Right atrium auricular region (tissue), 2 donors: ENCODE measurements around the gene CHSY1. TPM values are rescaled to one million over a fixed set of nuclear protein-coding genes. Genes with fewer than 3 reads are reported as not detected.

Experiments
- DNase-seq: peaks from one replicate; pipeline ENCODE4 v3.0.0-alpha.2; 2019; ENCODE audit warnings: low spot score
- H3K27ac ChIP-seq, 2 donors: fragments of 200-600 bp; sonication (generic); 1 replicate in 1 of 2; 2 replicates in 1 of 2; pipeline ENCODE4 v1.5.1; 2016 to 2019
- H3K27me3 ChIP-seq, 2 donors: fragments of 200-600 bp; sonication (generic); one replicate each; pipeline versions ENCODE4 v1.5.1 to v1.6.0; 2017 to 2019
- H3K36me3 ChIP-seq: fragments of 200-600 bp; sonication (generic); one replicate; pipeline ENCODE4 v1.5.1; 2016
- H3K4me1 ChIP-seq, 2 donors: fragments of 200-600 bp; sonication (generic); one replicate each; pipeline versions ENCODE4 v1.5.1 to v1.6.0; 2017 to 2019
- H3K4me3 ChIP-seq, 2 donors: fragments of 200-600 bp; sonication (generic); 1 replicate in 1 of 2; 2 replicates in 1 of 2; pipeline ENCODE4 v1.5.1; 2017 to 2019; ENCODE audit warnings: mild to moderate bottlenecking in 1 of 2, moderate library complexity in 1 of 2
- H3K9me3 ChIP-seq, 2 donors: fragments of 200-600 bp; sonication (generic); one replicate each; pipeline ENCODE4 v1.5.1; 2019
- total RNA-seq, 2 donors: library from RNA; depleted of rRNA; stranded (reverse); fragments of >200 nt; gene quantifications; one replicate each; pipeline ENCODE4 v1.1.0, GENCODE V29; 2016
- TF ChIP-seq, protein P1 (sequence below), 2 donors: fragments of 200-600 bp; sonication (generic); IDR thresholded peaks; one replicate each; pipeline ENCODE4 v1.5.1; 2019; ENCODE audit warnings: antibody characterized with exemption in 2 of 2

CHSY1 gene
- total RNA-seq, 2 donors from 2014 or later: 23.1 to 26.1 TPM

DNA sequence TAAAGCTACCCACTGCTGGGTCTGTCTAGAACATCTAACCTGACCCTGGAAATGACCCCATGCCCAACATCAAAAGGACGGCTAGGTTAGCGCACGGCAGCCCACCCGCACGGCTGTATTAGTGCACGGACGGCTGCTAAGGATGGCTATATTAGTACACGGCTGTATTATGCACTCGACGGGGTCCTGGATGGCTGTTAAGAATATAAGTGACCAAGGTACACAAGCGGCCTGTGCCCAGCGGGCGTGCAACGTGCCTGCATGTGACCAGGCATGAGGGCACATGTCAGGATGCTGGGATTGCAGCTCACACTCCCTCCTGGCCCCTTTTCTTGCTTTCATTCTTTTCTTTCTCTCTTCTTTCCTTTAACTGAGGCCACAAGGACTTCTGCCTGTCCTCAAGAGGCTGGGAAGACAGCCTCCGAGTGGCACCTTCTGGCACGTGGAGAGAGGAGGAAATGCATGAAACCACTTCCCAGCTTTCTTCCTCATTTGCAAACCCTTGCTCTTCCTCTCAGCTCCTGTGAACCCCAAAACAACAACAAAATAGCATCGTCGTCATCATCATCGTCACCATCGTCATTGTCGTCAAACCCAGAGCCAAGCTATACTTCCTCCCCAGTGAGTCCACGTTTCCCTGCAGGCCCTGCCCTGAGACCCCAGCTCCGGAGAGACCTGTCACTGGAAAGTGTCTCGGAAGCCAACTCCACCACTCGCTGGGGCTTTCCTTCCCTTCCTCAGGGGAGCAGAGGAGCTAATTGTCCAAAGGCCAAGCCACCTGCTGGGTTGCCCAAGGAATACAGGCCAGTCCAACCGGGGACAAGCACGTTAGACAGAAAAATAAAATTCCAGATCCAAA lies 101.8 kb downstream of the CHSY1 start:
- TF ChIP-seq, protein P1, sequence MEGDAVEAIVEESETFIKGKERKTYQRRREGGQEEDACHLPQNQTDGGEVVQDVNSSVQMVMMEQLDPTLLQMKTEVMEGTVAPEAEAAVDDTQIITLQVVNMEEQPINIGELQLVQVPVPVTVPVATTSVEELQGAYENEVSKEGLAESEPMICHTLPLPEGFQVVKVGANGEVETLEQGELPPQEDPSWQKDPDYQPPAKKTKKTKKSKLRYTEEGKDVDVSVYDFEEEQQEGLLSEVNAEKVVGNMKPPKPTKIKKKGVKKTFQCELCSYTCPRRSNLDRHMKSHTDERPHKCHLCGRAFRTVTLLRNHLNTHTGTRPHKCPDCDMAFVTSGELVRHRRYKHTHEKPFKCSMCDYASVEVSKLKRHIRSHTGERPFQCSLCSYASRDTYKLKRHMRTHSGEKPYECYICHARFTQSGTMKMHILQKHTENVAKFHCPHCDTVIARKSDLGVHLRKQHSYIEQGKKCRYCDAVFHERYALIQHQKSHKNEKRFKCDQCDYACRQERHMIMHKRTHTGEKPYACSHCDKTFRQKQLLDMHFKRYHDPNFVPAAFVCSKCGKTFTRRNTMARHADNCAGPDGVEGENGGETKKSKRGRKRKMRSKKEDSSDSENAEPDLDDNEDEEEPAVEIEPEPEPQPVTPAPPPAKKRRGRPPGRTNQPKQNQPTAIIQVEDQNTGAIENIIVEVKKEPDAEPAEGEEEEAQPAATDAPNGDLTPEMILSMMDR (IDR thresholded peaks at IDR 0.05): no peak
- no peak for DNase-seq
- Histone ChIP-seq H3K27ac (no peak overlapping the region), H3K36me3 (no peaks in the 10 kb centered on the region), H3K4me1 (peaks cover 0 to 28% of the 10 kb centered on the region in 2 donors), H3K9me3 (no peaks in the 10 kb centered on the region), H3K4me3 (no peak overlapping the region), H3K27me3 (no peaks in the 10 kb centered on the region)

DNA sequence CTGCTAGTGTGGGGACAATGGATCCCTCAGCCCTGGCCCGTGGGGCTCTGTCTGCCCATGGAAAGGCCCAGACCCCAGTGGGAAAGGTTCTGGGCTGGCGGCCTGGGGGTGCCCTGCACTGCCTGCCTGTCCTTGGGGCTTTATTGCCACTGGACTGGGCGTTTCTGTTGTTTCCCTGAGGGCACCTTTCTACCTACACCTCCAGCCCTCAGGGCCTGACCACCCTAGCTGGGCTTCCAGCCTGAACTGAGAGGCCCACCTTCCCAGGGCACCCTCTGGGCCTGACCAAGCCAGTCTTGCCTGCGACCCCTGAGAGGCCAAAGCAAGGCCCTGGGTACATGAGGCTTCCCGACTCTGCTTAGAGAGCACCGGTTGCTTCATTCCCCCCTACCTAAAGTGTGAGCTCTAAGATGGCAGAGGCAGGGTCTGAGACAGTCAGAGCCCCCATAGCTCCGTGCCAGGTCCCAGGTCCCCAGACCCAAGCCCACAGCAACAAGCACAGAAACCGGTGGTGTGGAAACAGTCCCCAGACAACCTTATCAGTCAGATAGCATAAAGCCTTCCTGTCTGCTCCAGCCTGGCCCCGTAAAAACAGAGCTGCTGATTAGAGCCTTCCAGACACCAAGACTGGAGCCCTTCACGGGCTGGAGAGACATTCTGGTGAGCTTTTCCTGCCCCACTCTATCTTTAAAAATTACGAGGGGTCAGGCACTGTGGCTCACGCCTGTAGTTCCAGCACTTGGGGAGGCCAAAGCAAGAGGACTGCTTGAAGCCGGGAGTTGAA lies 102.8 kb downstream of the CHSY1 start:
- no peak overlapping the region for H3K4me3 ChIP-seq
- DNase-seq: no peak
- H3K27me3 ChIP-seq: no peaks in the 10 kb centered on the region
- no peaks in the 10 kb centered on the region for H3K9me3 ChIP-seq
- H3K36me3 ChIP-seq: no peaks in the 10 kb centered on the region
- H3K27ac ChIP-seq: peak overlapping the region; percentile 18 to 26
- peaks cover 0 to 28% of the 10 kb centered on the region in 2 donors for H3K4me1 ChIP-seq
- TF ChIP-seq, protein P1 (IDR thresholded peaks at IDR 0.05): no peak

DNA sequence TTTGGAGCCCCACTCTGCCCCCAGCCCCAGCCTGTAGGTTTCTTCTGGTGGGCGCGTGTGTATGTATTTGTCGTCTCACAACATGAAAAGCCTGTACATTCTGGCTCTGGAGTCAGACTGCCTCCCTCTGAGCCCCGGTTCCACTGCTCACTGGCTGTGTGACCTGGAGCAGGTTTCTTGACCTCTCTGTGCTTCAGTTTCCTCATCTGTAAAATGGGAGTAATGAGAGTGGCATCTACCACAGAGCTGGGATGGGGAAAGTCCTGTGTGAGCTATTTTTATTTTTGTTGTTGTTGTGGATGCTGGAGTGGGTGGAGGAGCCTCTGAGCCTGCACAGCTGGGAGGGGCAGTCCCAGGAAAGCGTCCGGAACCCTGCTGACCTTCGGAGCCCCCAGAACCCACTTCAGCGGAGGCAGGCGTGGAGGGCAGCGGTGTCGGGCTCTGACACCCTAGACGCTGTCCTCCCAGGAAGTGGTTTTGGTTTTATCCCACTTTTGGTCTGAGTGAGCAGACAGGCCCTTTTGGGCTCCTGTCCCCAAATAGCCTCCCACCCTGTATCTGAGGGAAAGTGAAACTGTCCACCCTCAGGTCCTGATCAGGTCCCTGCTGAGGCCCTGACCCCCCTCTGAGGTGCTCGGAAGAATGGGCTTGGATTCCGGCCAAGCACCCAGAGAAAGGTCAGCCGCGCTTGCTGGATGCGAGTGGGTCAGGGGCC lies 103.5 kb downstream of the CHSY1 start:
- Histone ChIP-seq H3K4me3 (no peak overlapping the region), H3K27me3 (no peaks in the 10 kb centered on the region), H3K27ac (peak overlapping the region in 1 of 2 donors; percentile 26), H3K4me1 (peaks cover 0 to 28% of the 10 kb centered on the region in 2 donors), H3K9me3 (no peaks in the 10 kb centered on the region), H3K36me3 (no peaks in the 10 kb centered on the region)
- DNase-seq: no peak
- TF ChIP-seq, protein P1 (IDR thresholded peaks at IDR 0.05): no peak

DNA sequence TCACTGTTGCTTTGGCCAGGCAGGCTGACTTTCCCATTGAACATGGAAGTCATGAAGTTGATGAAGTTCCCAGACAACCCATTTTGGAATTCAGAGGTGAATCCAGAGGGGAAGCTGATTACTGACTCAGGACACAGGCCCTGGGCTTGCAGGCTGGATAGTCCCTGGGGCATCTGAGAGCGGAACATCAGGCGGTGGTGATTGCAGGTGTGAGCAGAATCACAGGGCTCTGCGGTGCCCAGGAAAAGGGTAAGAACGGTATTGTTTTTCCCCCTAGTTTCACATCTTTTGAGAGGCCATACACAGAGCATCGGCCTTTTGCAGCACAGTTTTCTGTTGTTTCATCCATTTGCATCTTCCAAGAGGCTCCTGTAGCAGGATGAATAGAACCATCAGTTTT lies 104.7 kb downstream of the CHSY1 start:
- Histone ChIP-seq H3K27me3 (no peaks in the 10 kb centered on the region), H3K36me3 (no peaks in the 10 kb centered on the region), H3K27ac (no peak overlapping the region), H3K4me3 (no peak overlapping the region), H3K4me1 (peaks cover 0 to 28% of the 10 kb centered on the region in 2 donors), H3K9me3 (no peaks in the 10 kb centered on the region)
- no peak for DNase-seq
- TF ChIP-seq, protein P1 (IDR thresholded peaks at IDR 0.05): no peak

DNA sequence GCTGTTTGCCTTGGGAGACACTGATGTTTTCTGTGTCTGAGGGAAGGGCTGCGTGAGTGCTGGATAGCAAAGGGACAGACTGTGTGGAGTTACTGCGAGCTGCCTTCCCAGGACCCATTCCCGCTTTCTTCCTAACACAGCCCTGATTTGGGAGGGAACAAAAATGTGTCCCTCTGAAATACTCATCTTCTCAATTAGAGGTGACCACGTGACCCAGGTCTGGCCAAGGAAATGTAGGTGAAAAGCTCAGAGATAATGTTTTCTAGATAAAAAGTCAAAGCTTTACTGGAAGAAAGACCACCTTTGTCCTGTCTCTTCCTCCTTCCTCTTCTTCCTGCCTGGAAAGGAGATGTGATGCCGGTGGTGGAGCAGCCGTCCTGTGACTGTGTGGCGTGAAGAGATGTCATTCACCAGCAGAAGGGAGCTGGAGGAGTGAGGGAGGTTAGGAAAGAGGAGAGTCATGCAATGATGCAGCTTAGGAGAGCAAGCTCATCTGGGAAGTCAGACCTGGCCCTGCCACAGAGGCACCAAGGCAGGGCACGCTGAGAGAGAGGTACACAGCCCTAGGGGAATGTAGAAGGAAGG lies 105.6 kb downstream of the CHSY1 start:
- TF ChIP-seq, protein P1 (IDR thresholded peaks at IDR 0.05): no peak
- H3K27me3 ChIP-seq: no peaks in the 10 kb centered on the region
- H3K4me3 ChIP-seq: no peak overlapping the region
- H3K36me3 ChIP-seq: no peaks in the 10 kb centered on the region
- H3K27ac ChIP-seq: no peak overlapping the region
- no peak for DNase-seq
- peaks cover 0 to 28% of the 10 kb centered on the region in 2 donors for H3K4me1 ChIP-seq
- H3K9me3 ChIP-seq: no peaks in the 10 kb centered on the region
